Sigmoid colon (tissue), 4 donors: ENCODE results near the gene CYP8B1.

Experiments
- EP300 ChIP-seq, 4 donors: sonication (generic); formaldehyde crosslinking; IDR thresholded peaks; one replicate each; pipeline ENCODE4 v1.6.1; 2017; ENCODE audit warnings: antibody characterized with exemption in 4 of 4
- POLR2AphosphoS5 ChIP-seq, 4 donors: sonication (generic); formaldehyde crosslinking; IDR thresholded peaks; one replicate each; pipeline ENCODE4 v1.6.1; 2017; ENCODE audit warnings: antibody characterized with exemption in 4 of 4
- TF ChIP-seq, protein P1 (sequence below), 4 experiments: fragments of 450-650 bp in 3 of 4; fragments of 200-600 bp in 1 of 4; IDR thresholded peaks; one replicate each; pipeline ENCODE4 v1.5.1; 2016 to 2019; ENCODE audit warnings: antibody characterized with exemption in 4 of 4, mild to moderate bottlenecking in 3 of 4, moderate library complexity in 2 of 4

DNA sequence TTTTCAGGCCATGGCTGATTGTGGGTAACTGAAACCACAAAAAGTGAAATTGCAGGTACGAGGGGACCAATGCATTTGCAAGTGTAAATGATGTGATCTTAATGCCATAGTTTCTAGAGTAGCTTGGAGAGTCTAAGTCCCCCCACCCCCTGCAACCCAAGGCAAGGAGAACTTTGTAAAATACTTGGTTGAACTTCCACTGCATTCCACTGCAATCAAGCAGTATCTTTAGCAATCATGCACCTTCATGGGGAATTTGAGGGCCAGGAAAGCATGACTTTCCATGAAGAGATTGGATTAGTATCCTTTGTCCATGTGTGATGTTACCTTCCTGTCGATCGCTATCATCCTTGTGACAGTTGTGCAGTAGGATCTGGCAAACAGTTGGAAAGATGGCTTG, 11.4 kb upstream of the CYP8B1 start:
- TF ChIP-seq, protein P1, sequence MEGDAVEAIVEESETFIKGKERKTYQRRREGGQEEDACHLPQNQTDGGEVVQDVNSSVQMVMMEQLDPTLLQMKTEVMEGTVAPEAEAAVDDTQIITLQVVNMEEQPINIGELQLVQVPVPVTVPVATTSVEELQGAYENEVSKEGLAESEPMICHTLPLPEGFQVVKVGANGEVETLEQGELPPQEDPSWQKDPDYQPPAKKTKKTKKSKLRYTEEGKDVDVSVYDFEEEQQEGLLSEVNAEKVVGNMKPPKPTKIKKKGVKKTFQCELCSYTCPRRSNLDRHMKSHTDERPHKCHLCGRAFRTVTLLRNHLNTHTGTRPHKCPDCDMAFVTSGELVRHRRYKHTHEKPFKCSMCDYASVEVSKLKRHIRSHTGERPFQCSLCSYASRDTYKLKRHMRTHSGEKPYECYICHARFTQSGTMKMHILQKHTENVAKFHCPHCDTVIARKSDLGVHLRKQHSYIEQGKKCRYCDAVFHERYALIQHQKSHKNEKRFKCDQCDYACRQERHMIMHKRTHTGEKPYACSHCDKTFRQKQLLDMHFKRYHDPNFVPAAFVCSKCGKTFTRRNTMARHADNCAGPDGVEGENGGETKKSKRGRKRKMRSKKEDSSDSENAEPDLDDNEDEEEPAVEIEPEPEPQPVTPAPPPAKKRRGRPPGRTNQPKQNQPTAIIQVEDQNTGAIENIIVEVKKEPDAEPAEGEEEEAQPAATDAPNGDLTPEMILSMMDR (IDR thresholded peaks at IDR 0.05) = no peak
- TF ChIP-seq EP300 (IDR thresholded peaks at IDR 0.05) (no peak), POLR2AphosphoS5 (IDR thresholded peaks at IDR 0.05) (no peak)
